Measurements from ENCODE around the gene FAM76A. TPM values are rescaled to one million over a fixed set of nuclear protein-coding genes. Genes with fewer than 3 reads are reported as not detected.
A peak's percentile ranks its signal among the peaks of the same experiment; 100 is the strongest.
"Not testable (repeated sequence)": the region's sequence is repeated elsewhere in the genome, so short reads cannot be mapped to it uniquely, and the experiment has no call there.

Gene FAM76A
- total RNA-seq, 1 donor: 16.0 TPM

DNA sequence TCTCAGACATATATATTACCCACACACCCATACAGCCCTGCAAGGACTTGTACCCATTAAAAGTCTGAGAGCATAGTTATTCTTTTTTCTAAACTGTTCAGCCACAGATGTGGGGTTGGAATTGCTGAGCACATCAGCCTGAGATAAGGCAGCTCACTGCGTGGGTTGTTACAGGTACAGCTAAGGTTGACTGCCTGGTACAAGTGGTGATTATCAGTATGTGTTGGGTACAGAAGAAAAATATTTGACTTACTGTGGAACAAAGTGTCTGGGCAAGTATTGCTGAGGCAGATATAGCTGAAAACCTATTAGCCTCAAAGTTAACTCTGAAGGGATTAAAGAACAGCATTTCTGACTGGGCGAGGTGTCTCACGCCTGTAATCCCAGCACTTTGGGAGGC is 52.3 kb downstream of the FAM76A start:
- no peak for DNase-seq (ENCODE audit: low read depth)
- H3K4me3 ChIP-seq (ENCODE audit: low read depth, low read length): no peak overlapping the region
- no peak for TF ChIP-seq CTCF (IDR thresholded peaks at IDR 0.05; ENCODE audit: insufficient read depth, low read depth, low read length)

GRCh38 chr1:27779122-27779521 is 53.4 kb downstream of the FAM76A start:
- no peak overlapping the region for H3K4me3 ChIP-seq (ENCODE audit: low read depth, low read length)
- TF ChIP-seq CTCF (IDR thresholded peaks at IDR 0.05; ENCODE audit: insufficient read depth, low read depth, low read length): no peak
- DNase-seq (ENCODE audit: low read depth): no peak

GRCh38 chr1:27782950-27783349 is 57.2 kb downstream of the FAM76A start:
- no peak overlapping the region for H3K4me3 ChIP-seq (ENCODE audit: low read depth, low read length)
- no peak for TF ChIP-seq CTCF (IDR thresholded peaks at IDR 0.05; ENCODE audit: insufficient read depth, low read depth, low read length)

DNA sequence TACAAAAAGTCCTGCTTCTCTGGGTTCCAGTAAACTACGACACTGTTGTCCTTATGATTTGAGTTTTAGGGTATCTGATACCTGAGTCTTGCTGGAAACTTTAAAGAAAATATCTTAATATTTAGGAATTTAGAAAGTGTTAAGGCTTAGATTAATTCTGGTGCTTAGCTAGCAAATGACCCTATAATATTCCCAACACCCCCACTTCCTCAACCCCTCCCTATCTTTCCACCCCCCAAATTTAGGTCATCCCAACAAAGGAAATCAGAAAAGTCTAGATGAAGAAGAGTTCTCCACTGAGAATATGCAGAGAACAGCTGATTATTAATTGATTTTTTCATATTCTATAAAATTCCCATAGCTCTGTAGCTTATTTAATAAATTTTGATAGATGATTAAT is 58.9 kb downstream of the FAM76A start:
- no peak for TF ChIP-seq CTCF (IDR thresholded peaks at IDR 0.05; ENCODE audit: insufficient read depth, low read depth, low read length)
- no peak for DNase-seq (ENCODE audit: low read depth)
- no peak overlapping the region for H3K4me3 ChIP-seq (ENCODE audit: low read depth, low read length)

More at GRCh38 chr1:27782950-27783349, 57.2 kb downstream of the FAM76A start:
- no peak for DNase-seq (ENCODE audit: low read depth)

DNA sequence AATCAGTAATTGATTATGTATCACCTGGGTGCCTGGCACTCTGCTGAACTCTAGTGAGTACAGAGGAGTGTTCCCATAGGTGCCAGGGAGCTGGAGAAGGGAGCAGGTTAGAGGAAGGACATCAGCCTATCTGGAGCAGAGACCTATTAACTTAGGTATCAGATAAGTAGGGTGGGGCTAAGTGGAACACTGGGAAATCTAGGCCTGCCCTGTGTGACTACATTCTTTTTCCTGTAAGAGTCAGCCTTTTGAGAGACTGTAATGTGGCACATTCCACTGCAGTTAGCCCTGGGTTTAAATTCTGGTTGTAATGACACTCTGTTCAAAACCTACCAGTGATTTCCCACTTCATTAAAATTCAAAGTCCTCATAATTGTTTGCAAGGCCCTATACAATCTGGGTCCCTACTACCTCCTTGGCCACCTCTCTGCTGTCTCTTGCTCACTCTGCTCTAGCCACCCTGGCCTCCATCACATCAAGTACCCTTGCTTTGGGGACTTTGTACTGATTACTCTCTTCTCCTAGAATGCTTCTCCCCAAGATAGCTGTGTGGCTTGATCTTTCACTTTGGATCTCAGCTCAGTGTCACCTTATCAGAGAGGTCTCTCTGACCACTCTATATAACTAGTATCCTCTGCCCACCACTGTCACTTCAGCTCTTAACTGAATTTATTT is 60.2 kb downstream of the FAM76A start:
- TF ChIP-seq CTCF (IDR thresholded peaks at IDR 0.05; ENCODE audit: insufficient read depth, low read depth, low read length): no peak
- DNase-seq (ENCODE audit: low read depth): peak; percentile 14

DNA sequence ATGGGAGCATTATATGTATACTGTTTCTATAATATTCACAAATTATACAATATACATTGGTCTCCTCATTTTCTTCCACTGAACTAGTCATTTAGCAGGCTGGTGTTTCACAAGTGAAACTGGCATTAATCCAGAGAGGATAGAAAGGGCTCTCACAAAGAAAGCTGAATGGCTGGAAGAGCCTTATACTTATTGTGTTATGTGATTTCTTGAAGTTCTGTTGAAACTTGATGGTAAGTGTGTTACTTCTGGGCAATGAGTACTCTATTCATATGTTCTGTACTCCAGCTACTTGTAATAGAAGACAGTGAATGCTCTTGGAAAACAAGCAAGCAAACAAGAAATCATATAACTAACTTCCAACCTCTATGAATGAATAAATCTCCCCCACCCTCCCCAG is 62.1 kb downstream of the FAM76A start:
- H3K4me3 ChIP-seq (ENCODE audit: low read depth, low read length): no peak overlapping the region
- TF ChIP-seq CTCF (IDR thresholded peaks at IDR 0.05; ENCODE audit: insufficient read depth, low read depth, low read length): no peak
- peak; percentile 66 for DNase-seq (ENCODE audit: low read depth)

More for the DNA sequence above, 60.2 kb downstream of the FAM76A start:
- no peak overlapping the region for H3K4me3 ChIP-seq (ENCODE audit: low read depth, low read length)

- no peak overlapping the region for H3K4me3 ChIP-seq (ENCODE audit: low read depth, low read length)
- no peak for TF ChIP-seq CTCF (IDR thresholded peaks at IDR 0.05; ENCODE audit: insufficient read depth, low read depth, low read length)
- peak; percentile 75 for DNase-seq (ENCODE audit: low read depth)
These were observed 63.8 kb downstream of the FAM76A start for GRCh38 chr1:27789540-27790041.

- DNase-seq (ENCODE audit: low read depth); H3K4me3 ChIP-seq (ENCODE audit: low read depth, low read length): not testable (repeated sequence)
These were observed 64.5 kb downstream of the FAM76A start for GRCh38 chr1:27790270-27790669.

Measured in fibroblast of villous mesenchyme (primary cell).